NCI-H1105 (cell line): ENCODE measurements around the gene ATE1.
A peak's percentile ranks its signal among the peaks of the same experiment; 100 is the strongest.
"Not testable (repeated sequence)": the region's sequence is repeated elsewhere in the genome, so short reads cannot be mapped to it uniquely, and the experiment has no call there.

Source experiments
- DNase-seq: peaks from one replicate; lab custom pipeline; 2025; lab: John Stamatoyannopoulos, UW

ATE1 gene

GRCh38 chr10:121788717-121789116 is 139.1 kb downstream of the ATE1 start:
- DNase-seq: peak; percentile 19

- no peak for DNase-seq
Measured at GRCh38 chr10:121788115-121788514, 139.7 kb downstream of the ATE1 start.

- no peak for DNase-seq
Measured at GRCh38 chr10:121787169-121787568, 140.7 kb downstream of the ATE1 start.

GRCh38 chr10:121783782-121784372 is 144.0 kb downstream of the ATE1 start:
- DNase-seq: no peak

- DNase-seq: no peak
Measured at GRCh38 chr10:121781101-121781500, 146.7 kb downstream of the ATE1 start.

- DNase-seq: no peak
Measured at GRCh38 chr10:121774813-121775212, 153.0 kb downstream of the ATE1 start.

GRCh38 chr10:121774404-121774803 is 153.4 kb downstream of the ATE1 start:
- DNase-seq: no peak

- no peak for DNase-seq
Measured at GRCh38 chr10:121772884-121773283, 154.9 kb downstream of the ATE1 start.

- no peak for DNase-seq
Measured at GRCh38 chr10:121772406-121772805, 155.4 kb downstream of the ATE1 start.

GRCh38 chr10:121771966-121772365 is 155.9 kb downstream of the ATE1 start:
- no peak for DNase-seq

GRCh38 chr10:121766426-121766825 is 161.4 kb downstream of the ATE1 start:
- DNase-seq: no peak

- no peak for DNase-seq
Measured at GRCh38 chr10:121765204-121765603, 162.6 kb downstream of the ATE1 start.

- no peak for DNase-seq
Measured at GRCh38 chr10:121764233-121764942, 163.4 kb downstream of the ATE1 start.

GRCh38 chr10:121757241-121757640 is 170.6 kb downstream of the ATE1 start:
- not testable (repeated sequence) for DNase-seq

- DNase-seq: not testable (repeated sequence)
Measured at GRCh38 chr10:121755496-121755895, 172.3 kb downstream of the ATE1 start.

GRCh38 chr10:121754666-121755065 is 173.2 kb downstream of the ATE1 start:
- DNase-seq: no peak

GRCh38 chr10:121753726-121754476 is 173.9 kb downstream of the ATE1 start:
- no peak for DNase-seq

- DNase-seq: no peak
Measured at GRCh38 chr10:121751191-121751760, 176.6 kb downstream of the ATE1 start.

- no peak for DNase-seq
Measured at GRCh38 chr10:121747163-121747775, 180.6 kb downstream of the ATE1 start.

- no peak for DNase-seq
Measured at GRCh38 chr10:121741248-121741792, 186.5 kb downstream of the ATE1 start.

GRCh38 chr10:121740069-121740468 is 187.8 kb downstream of the ATE1 start:
- DNase-seq: no peak

GRCh38 chr10:121739114-121739513 is 188.7 kb downstream of the ATE1 start:
- DNase-seq: no peak
